ENCODE data around the gene AADACL3.

- TF ChIP-seq EZH2phosphoT487 (IDR thresholded peaks at IDR 0.05; ENCODE audit: insufficient read depth, low read depth) = no peak
- no peak for TF ChIP-seq EZH2 (IDR thresholded peaks at IDR 0.05; ENCODE audit: insufficient read depth, poor library complexity, severe bottlenecking)
Measured at GRCh38 chr1:12734651-12735050, 18.7 kb downstream of the AADACL3 start.
